ENCODE measurements around the gene NLRP3. TPM values are rescaled to one million over a fixed set of nuclear protein-coding genes. Genes with fewer than 3 reads are reported as not detected.
A peak's percentile ranks its signal among the peaks of the same experiment; 100 is the strongest.

NLRP3 gene
- total and polyA plus RNA-seq, 2 donors (not counting 1 experiment from before 2014, with no cell fraction given): 1.4 to 1.7 TPM

DNA sequence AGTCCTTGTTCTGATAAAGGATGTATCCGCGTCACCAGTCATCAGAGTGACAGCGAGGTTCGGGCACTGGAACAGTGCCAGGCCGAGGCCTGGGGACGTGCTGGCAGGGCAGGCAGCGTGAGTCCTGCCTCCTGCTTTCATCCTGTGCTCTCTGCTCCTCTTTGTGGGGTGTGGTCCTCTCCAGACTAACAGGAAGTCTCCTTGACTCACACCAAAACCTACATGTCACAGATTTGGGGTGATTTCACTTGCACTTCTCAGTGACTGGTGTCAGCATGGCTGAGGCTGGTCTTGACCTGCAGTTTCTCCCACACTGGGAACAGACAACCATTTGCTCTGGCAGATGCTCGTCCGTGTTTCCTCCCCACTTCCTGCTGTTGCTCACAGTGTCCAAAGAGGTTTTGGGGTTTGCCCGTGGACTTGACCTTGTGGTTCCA is 8.8 kb upstream of the NLRP3 start:
- Mint-ChIP-seq H3K4me3 (peak overlapping the region; percentile 50), H3K27ac (no peak overlapping the region), H3K9me3 (ENCODE audit: insufficient read depth) (no peaks in the 10 kb centered on the region), H3K27me3 (no peaks in the 10 kb centered on the region), H3K4me1 (peaks cover 32% of the 10 kb centered on the region)
- H4K20me1 ChIP-seq (ENCODE audit: control insufficient read depth, insufficient read depth, low read length, poor library complexity, severe bottlenecking): no peaks in the 10 kb centered on the region
- intact Hi-C loops (cut with micrococcal nuclease): no loop called here
- H3K36me3 ChIP-seq (replicated peaks in 1 of 2; ENCODE audit: control extremely low read depth in 1 of 2, control insufficient read depth in 1 of 2, extremely low read depth in 1 of 2, insufficient read depth in 2 of 2, low read length in 1 of 2): no peaks in the 10 kb centered on the region
- H3K27me3 ChIP-seq (replicated peaks in 1 of 4; ENCODE audit: control extremely low read depth in 1 of 4, control insufficient read depth in 3 of 4, insufficient read depth in 4 of 4, low read length in 3 of 4): no peaks in the 10 kb centered on the region
- H3K4me1 ChIP-seq (ENCODE audit: control insufficient read depth in 2 of 2, insufficient read depth in 2 of 2, low read length in 2 of 2): peaks cover 15 to 23% of the 10 kb centered on the region in 2 donors
- WGBS (ENCODE audit: insufficient coverage): 27% methylated on average over 10 of the region's 10 CpGs
- DNase-seq (peak; percentile 24), ATAC-seq (ENCODE audit: low read depth) (peak; percentile 28)
- ChIA-PET CTCF (no interaction called here), POLR2A (no interaction called here)
- no peak overlapping the region for H3K27ac ChIP-seq (ENCODE audit: low read length in 2 of 2)
- peak overlapping the region; percentile 57 for H2AFZ ChIP-seq (ENCODE audit: insufficient read depth, low read depth, low read length, poor library complexity, severe bottlenecking)
- TF ChIP-seq CTCF (IDR thresholded peaks at IDR 0.05): no peak
- no peak for TF ChIP-seq EZH2 (IDR thresholded peaks at IDR 0.05; ENCODE audit: borderline replicate concordance, insufficient read depth, low read depth, low read length, poor library complexity, severe bottlenecking)
- H3K4me3 ChIP-seq (ENCODE audit: control extremely low read depth in 1 of 5, extremely low read depth in 1 of 5, insufficient read depth in 1 of 5, low read depth in 2 of 5, low read length in 4 of 5): no peak overlapping the region
- peak overlapping the region; percentile 14 for H3K9ac ChIP-seq (ENCODE audit: low read length)
- H3K4me2 ChIP-seq (replicated peaks; ENCODE audit: low read depth, low read length, poor library complexity, severe bottlenecking): peak overlapping the region; percentile 27
- H3K9me3 ChIP-seq (ENCODE audit: control extremely low read depth in 1 of 3, control insufficient read depth in 2 of 3, insufficient read depth in 1 of 3, low read length in 2 of 3): peaks cover 0 to 3% (median 0%) of the 10 kb centered on the region in 3 donors
- no peaks in the 10 kb centered on the region for H3K79me2 ChIP-seq (ENCODE audit: control insufficient read depth, insufficient read depth, low read length)

- no peak for ATAC-seq (ENCODE audit: low read depth)
- Histone ChIP-seq H3K4me3 (ENCODE audit: control extremely low read depth in 1 of 5, extremely low read depth in 1 of 5, insufficient read depth in 1 of 5, low read depth in 2 of 5, low read length in 4 of 5) (no peak overlapping the region), H3K27me3 (replicated peaks in 1 of 4; ENCODE audit: control extremely low read depth in 1 of 4, control insufficient read depth in 3 of 4, insufficient read depth in 4 of 4, low read length in 3 of 4) (no peaks in the 10 kb centered on the region), H3K4me2 (replicated peaks; ENCODE audit: low read depth, low read length, poor library complexity, severe bottlenecking) (no peak overlapping the region), H3K9ac (ENCODE audit: low read length) (no peak overlapping the region), H3K36me3 (replicated peaks in 1 of 2; ENCODE audit: control extremely low read depth in 1 of 2, control insufficient read depth in 1 of 2, extremely low read depth in 1 of 2, insufficient read depth in 2 of 2, low read length in 1 of 2) (no peaks in the 10 kb centered on the region), H3K79me2 (ENCODE audit: control insufficient read depth, insufficient read depth, low read length) (no peaks in the 10 kb centered on the region), H4K20me1 (ENCODE audit: control insufficient read depth, insufficient read depth, low read length, poor library complexity, severe bottlenecking) (no peaks in the 10 kb centered on the region), H2AFZ (ENCODE audit: insufficient read depth, low read depth, low read length, poor library complexity, severe bottlenecking) (no peak overlapping the region), H3K9me3 (ENCODE audit: control extremely low read depth in 1 of 3, control insufficient read depth in 2 of 3, insufficient read depth in 1 of 3, low read length in 2 of 3) (peaks cover 0 to 3% (median 0%) of the 10 kb centered on the region in 3 donors), H3K27ac (ENCODE audit: low read length in 2 of 2) (no peak overlapping the region), H3K4me1 (ENCODE audit: control insufficient read depth in 2 of 2, insufficient read depth in 2 of 2, low read length in 2 of 2) (peaks cover 15 to 23% of the 10 kb centered on the region in 2 donors)
- H3K9me3 Mint-ChIP-seq (ENCODE audit: insufficient read depth): no peaks in the 10 kb centered on the region
- POLR2A ChIA-PET: no interaction called here
- CTCF ChIA-PET: no interaction called here
- H3K4me3 Mint-ChIP-seq: peak overlapping the region; percentile 16
- TF ChIP-seq CTCF (IDR thresholded peaks at IDR 0.05) (no peak), EZH2 (IDR thresholded peaks at IDR 0.05; ENCODE audit: borderline replicate concordance, insufficient read depth, low read depth, low read length, poor library complexity, severe bottlenecking) (no peak)
- intact Hi-C loops (cut with micrococcal nuclease): no loop called here
- WGBS (ENCODE audit: insufficient coverage): 80% methylated on average over 1 of the region's 5 CpGs
- no peak overlapping the region for H3K27ac Mint-ChIP-seq
- H3K4me1 Mint-ChIP-seq: peaks cover 32% of the 10 kb centered on the region
- H3K27me3 Mint-ChIP-seq: no peaks in the 10 kb centered on the region
- no peak for DNase-seq
These were observed 7.9 kb upstream of the NLRP3 start for GRCh38 chr1:247408100-247408499.
